ENCODE results near the gene ABHD12.

The ABHD12 gene

GRCh38 chr20:25317351-25318075 lies 73.1 kb downstream of the ABHD12 start:
- no peak for ATAC-seq
- no peak for TF ChIP-seq CSDC2 (CRISPR knock-in tag; IDR thresholded peaks at IDR 0.05)
- TF ChIP-seq ARNTL (CRISPR knock-in tag; IDR thresholded peaks at IDR 0.05; ENCODE audit: borderline replicate concordance, low read depth) = no peak
- no peak for TF ChIP-seq CREB5 (CRISPR knock-in tag; IDR thresholded peaks at IDR 0.05; ENCODE audit: low read depth)
- TF ChIP-seq PPARA (CRISPR knock-in tag; IDR thresholded peaks at IDR 0.05; ENCODE audit: borderline replicate concordance) = no peak
- TF ChIP-seq GLIS3 (CRISPR knock-in tag; IDR thresholded peaks at IDR 0.05) = no peak
- no peak for TF ChIP-seq ZFP30 (CRISPR knock-in tag; IDR thresholded peaks at IDR 0.05)
- TF ChIP-seq BACH2 (CRISPR knock-in tag; IDR thresholded peaks at IDR 0.05; ENCODE audit: borderline replicate concordance) = no peak
- TF ChIP-seq ZNF8 (CRISPR knock-in tag; IDR thresholded peaks at IDR 0.05) = no peak
- TF ChIP-seq SNAI2 (CRISPR knock-in tag; IDR thresholded peaks at IDR 0.05) = no peak
- no peak for TF ChIP-seq TOX (CRISPR knock-in tag; IDR thresholded peaks at IDR 0.05; ENCODE audit: borderline replicate concordance)
- TF ChIP-seq CSRNP3 (CRISPR knock-in tag; IDR thresholded peaks at IDR 0.05) = no peak
- TF ChIP-seq ZC3H10 (CRISPR knock-in tag; IDR thresholded peaks at IDR 0.05) = no peak
- no peak for TF ChIP-seq TCF4 (CRISPR knock-in tag; IDR thresholded peaks at IDR 0.05; ENCODE audit: borderline replicate concordance)
- TF ChIP-seq ZFP3 (CRISPR knock-in tag; IDR thresholded peaks at IDR 0.05) = no peak
- TF ChIP-seq PATZ1 (CRISPR knock-in tag; IDR thresholded peaks at IDR 0.05; ENCODE audit: borderline replicate concordance) = no peak
- TF ChIP-seq ZNF70 (CRISPR knock-in tag; IDR thresholded peaks at IDR 0.05) = no peak
- no peak for TF ChIP-seq TSHZ2 (CRISPR knock-in tag; IDR thresholded peaks at IDR 0.05)
- no peak for TF ChIP-seq POU6F1 (CRISPR knock-in tag; IDR thresholded peaks at IDR 0.05; ENCODE audit: borderline replicate concordance, low read depth)
- no peak for TF ChIP-seq ZNF565 (CRISPR knock-in tag; conservative IDR thresholded peaks at IDR 0.05; ENCODE audit: low read depth)

GRCh38 chr20:25316506-25317190 lies 74.0 kb downstream of the ABHD12 start:
- ATAC-seq = no peak
- no peak for TF ChIP-seq PPARA (CRISPR knock-in tag; IDR thresholded peaks at IDR 0.05; ENCODE audit: borderline replicate concordance)
- no peak for TF ChIP-seq TSHZ2 (CRISPR knock-in tag; IDR thresholded peaks at IDR 0.05)
- no peak for TF ChIP-seq ZNF8 (CRISPR knock-in tag; IDR thresholded peaks at IDR 0.05)
- TF ChIP-seq PATZ1 (CRISPR knock-in tag; IDR thresholded peaks at IDR 0.05; ENCODE audit: borderline replicate concordance) = no peak
- TF ChIP-seq ZFP3 (CRISPR knock-in tag; IDR thresholded peaks at IDR 0.05) = no peak
- TF ChIP-seq RARB (CRISPR knock-in tag; IDR thresholded peaks at IDR 0.05) = no peak
- no peak for TF ChIP-seq BACH2 (CRISPR knock-in tag; IDR thresholded peaks at IDR 0.05; ENCODE audit: borderline replicate concordance)
- TF ChIP-seq ESRRG (CRISPR knock-in tag; IDR thresholded peaks at IDR 0.05) = no peak
- TF ChIP-seq ZNF565 (CRISPR knock-in tag; conservative IDR thresholded peaks at IDR 0.05; ENCODE audit: low read depth) = no peak
- no peak for TF ChIP-seq SNAI2 (CRISPR knock-in tag; IDR thresholded peaks at IDR 0.05)
- no peak for TF ChIP-seq ZFP30 (CRISPR knock-in tag; IDR thresholded peaks at IDR 0.05)
- no peak for TF ChIP-seq ZNF70 (CRISPR knock-in tag; IDR thresholded peaks at IDR 0.05)
- no peak for TF ChIP-seq TOX (CRISPR knock-in tag; IDR thresholded peaks at IDR 0.05; ENCODE audit: borderline replicate concordance)
- TF ChIP-seq OSR1 (CRISPR knock-in tag; IDR thresholded peaks at IDR 0.05) = no peak
- TF ChIP-seq ISL1 (CRISPR knock-in tag; IDR thresholded peaks at IDR 0.05) = no peak
- TF ChIP-seq TCF4 (CRISPR knock-in tag; IDR thresholded peaks at IDR 0.05; ENCODE audit: borderline replicate concordance) = no peak
